GM12891 (cell line): ENCODE results near the gene HTR3E.

Source experiments
- DNase-seq: peaks from one replicate; pipeline ENCODE4 v3.0.0; 2011; ENCODE audit warnings: low spot score; ENCODE audit not compliant: insufficient read length
- FAIRE-seq: peaks from 2 replicates; lab custom pipeline; 2011; peaks lifted over from hg19 to GRCh38; lab: Jason Lieb, UNC
- PAX5 ChIP-seq: IDR thresholded peaks from 2 replicates; pipeline ENCODE4 v1.6.1; 2011; ENCODE audit warnings: low read length, moderate library complexity, mild to moderate bottlenecking; ENCODE audit not compliant: insufficient read depth, severe bottlenecking
- POLR2A ChIP-seq: IDR thresholded peaks from 2 replicates; pipeline ENCODE4 v1.6.1; 2011; ENCODE audit warnings: low read depth, low read length, control low read depth
- POLR2AphosphoS5 ChIP-seq: IDR thresholded peaks from 2 replicates; pipeline ENCODE4 v1.6.1; 2011; ENCODE audit warnings: low read depth, low read length, control low read depth
- POU2F2 ChIP-seq: IDR thresholded peaks from 2 replicates; pipeline ENCODE4 v1.6.1; 2011; ENCODE audit warnings: low read depth, mild to moderate bottlenecking, control low read depth, low read length, moderate library complexity
- SPI1 ChIP-seq: IDR thresholded peaks from 2 replicates; pipeline ENCODE4 v1.6.1; 2011; ENCODE audit warnings: low read depth, low read length, control low read depth
- TAF1 ChIP-seq: IDR thresholded peaks from 2 replicates; pipeline ENCODE4 v1.6.1; 2011; ENCODE audit warnings: low read depth, low read length, control low read depth

Gene HTR3E

GRCh38 chr3:184075901-184076300, 21.0 kb upstream of the HTR3E start:
- DNase-seq, result no peak
- TF ChIP-seq POLR2AphosphoS5 (no peak), PAX5 (no peak), POLR2A (no peak), POU2F2 (no peak), TAF1 (no peak), SPI1 (no peak)
- FAIRE-seq, result no peak

GRCh38 chr3:184077881-184078280, 19.0 kb upstream of the HTR3E start:
- no peak for TF ChIP-seq POU2F2
- no peak for TF ChIP-seq POLR2A
- FAIRE-seq, result no peak

GRCh38 chr3:184078851-184079250, 18.0 kb upstream of the HTR3E start:
- no peak for DNase-seq
- TF ChIP-seq PAX5 (no peak), TAF1 (no peak), POLR2A (no peak), POU2F2 (no peak), SPI1 (no peak), POLR2AphosphoS5 (no peak)
- no peak for FAIRE-seq

More at GRCh38 chr3:184077881-184078280, 19.0 kb upstream of the HTR3E start:
- DNase-seq, result no peak

DNA sequence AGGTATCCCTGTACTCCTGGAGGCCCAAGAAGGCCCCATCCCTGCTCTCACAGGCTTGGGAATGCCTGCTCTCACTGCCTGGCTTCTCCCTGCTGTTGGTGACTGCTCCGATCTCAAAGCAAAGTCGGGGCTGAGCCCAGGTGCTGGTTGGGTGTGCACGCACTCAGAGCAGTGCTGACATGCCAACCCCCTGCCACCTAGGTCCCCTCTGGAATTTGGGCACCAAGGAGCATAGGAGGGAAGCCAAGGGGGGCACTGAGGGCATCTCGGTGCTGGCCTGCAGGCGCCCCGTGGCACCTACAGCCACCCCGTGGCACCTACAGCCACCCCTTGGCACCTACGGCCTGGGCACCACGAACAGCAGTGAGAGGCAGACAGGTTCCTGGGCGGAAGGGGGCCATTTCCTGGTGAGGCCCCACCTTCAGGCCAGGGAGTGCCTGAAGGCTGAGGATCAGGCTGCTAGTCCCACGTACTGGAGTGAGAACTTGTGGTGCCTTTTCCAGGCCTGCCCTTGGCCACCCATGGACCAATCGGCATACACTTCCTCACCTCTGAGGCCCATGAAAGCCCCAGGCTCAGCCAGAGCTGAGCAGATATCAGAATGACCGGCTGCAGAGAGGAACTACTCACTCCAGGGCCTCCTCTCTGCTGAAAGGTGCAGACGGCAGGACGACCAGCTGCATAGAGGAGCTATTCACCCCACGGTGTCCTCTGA, 15.6 kb upstream of the HTR3E start:
- FAIRE-seq (no peak), DNase-seq (no peak)
- no peak for TF ChIP-seq POLR2AphosphoS5
- TF ChIP-seq TAF1, result no peak
- TF ChIP-seq SPI1, result no peak
- no peak for TF ChIP-seq PAX5
- TF ChIP-seq POU2F2, result no peak

- no peak for DNase-seq
- no peak for FAIRE-seq
Observed at GRCh38 chr3:184082034-184082433, 14.8 kb upstream of the HTR3E start.

DNA sequence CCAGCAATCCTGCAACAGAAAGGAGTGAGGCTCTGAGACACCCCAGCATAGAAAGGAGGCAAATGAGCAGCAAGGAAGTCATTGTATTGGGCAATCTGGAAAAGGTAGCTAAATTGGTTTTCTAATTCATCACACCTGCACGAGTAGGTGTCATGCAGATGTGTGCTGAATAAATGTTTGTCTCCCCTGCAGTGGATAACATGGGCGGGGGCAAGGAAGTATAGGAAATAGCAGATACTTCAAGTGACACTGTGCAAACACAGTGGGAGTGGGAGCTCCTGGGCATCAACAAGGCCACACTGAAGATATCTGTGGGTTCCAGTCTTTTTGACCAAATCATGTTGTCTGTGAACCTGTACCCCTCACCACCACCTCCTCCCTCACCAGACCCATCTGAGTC, 14.4 kb upstream of the HTR3E start:
- TF ChIP-seq POU2F2 (no peak), POLR2A (no peak), TAF1 (no peak), SPI1 (no peak), PAX5 (no peak), POLR2AphosphoS5 (no peak)
- FAIRE-seq, result no peak

More at GRCh38 chr3:184082034-184082433, 14.8 kb upstream of the HTR3E start:
- TF ChIP-seq PAX5 (no peak), POU2F2 (no peak)

DNA sequence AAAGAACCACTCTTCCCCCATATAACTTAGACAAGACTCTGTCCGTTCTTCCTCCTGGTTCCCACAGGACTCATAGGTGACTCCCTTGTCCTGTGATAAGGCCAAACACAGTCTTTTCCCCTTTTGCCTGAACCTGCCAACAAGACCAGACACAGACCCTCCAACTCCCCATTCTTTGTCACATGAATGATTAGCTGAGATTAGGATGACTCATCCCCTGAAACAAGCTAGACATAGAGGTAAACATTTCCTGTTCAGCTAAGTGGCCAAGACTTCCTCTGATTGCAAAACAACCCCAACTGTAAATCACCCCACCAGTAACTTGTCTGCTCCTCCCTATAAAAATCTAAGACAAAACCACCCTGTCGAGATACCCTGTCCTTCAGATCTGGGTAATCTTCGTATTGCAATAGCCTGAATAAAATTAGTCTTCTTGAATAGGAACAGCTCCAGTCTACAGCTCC, 11.4 kb upstream of the HTR3E start:
- no peak for DNase-seq
- no peak for TF ChIP-seq TAF1
- FAIRE-seq, result no peak

More for the DNA sequence above, 14.4 kb upstream of the HTR3E start:
- no peak for DNase-seq

GRCh38 chr3:184092199-184092598, 4.7 kb upstream of the HTR3E start:
- FAIRE-seq, result no peak
- TF ChIP-seq PAX5 (no peak), POLR2AphosphoS5 (no peak), POU2F2 (no peak), TAF1 (no peak), POLR2A (no peak), SPI1 (no peak)
- DNase-seq, result no peak

DNA sequence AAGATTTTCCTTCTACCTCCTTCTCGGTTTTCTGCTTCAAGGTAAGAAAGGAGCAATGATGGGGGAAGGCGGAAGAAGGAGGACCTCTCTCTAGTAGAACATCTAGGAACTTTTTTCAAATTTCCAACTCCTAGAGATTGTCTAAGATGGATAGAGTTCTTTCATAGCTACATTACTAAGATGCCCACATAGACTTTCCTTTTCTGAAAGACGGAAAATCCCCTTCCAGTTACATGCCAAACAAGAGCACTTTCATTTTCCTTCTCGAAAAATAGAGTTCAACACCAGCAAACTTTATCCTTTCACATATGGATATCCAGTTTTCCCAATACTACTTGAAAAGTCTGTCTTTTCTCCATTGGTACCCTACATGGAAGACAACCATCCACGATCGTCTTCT, 692 bp downstream of the HTR3E start:
- FAIRE-seq (no peak), DNase-seq (no peak)
- TF ChIP-seq SPI1 (no peak), POU2F2 (no peak), PAX5 (no peak), POLR2A (no peak), TAF1 (no peak), POLR2AphosphoS5 (no peak)

- FAIRE-seq (no peak), DNase-seq (no peak)
- no peak for TF ChIP-seq POLR2AphosphoS5
Observed at GRCh38 chr3:184099806-184100686, 3.2 kb downstream of the HTR3E start.
